Measurements from ENCODE around the gene CSNK1G1. TPM values are rescaled to one million over a fixed set of nuclear protein-coding genes. Genes with fewer than 3 reads are reported as not detected.
"Not testable (repeated sequence)": the region's sequence is repeated elsewhere in the genome, so short reads cannot be mapped to it uniquely, and the experiment has no call there.

CSNK1G1 gene
- total RNA-seq, 8 experiments from 2014 or later, result 12.3 to 30.8 (median 25.4) TPM

DNA sequence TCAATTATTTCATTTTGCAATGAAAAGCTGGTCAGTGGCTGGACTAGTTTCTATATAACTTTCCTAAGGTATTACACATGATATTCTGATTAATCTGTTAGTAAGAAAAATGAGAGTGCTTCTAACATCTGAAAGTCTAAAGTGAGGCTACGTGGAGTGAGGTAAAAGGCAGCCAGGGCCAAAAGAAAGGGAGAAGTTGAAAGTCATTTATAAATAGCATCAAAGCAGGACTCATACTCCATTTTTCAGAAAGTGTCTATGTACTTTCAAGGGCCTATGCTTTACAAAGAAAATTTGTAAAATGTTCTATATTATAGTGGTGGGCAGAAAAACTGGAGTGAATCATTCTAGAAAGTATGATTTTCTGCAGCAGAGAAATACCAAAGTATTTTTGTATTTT is 80.0 kb downstream of the CSNK1G1 start:
- no peak overlapping the region for H3K27ac ChIP-seq
- ATAC-seq (replicated peaks in 6 of 8), result no peak
- no peaks in the 10 kb centered on the region for H3K4me1 ChIP-seq (replicated peaks in 1 of 2)
- in situ Hi-C loops (cut with MboI; ENCODE audit: low pct_unique_long_range_greater_than_20kb in 2 of 9, low sequenced_read_pairs in 9 of 9, unreplicated experiment in 9 of 9), result no loop called here
- H3K4me3 ChIP-seq, result no peak overlapping the region
- 86 to 100% (median 100%) methylated on average over 1 of the region's 1 CpG; no CpG with 5 or more reads in 3 of the 10 experiments for WGBS, 10 experiments

DNA sequence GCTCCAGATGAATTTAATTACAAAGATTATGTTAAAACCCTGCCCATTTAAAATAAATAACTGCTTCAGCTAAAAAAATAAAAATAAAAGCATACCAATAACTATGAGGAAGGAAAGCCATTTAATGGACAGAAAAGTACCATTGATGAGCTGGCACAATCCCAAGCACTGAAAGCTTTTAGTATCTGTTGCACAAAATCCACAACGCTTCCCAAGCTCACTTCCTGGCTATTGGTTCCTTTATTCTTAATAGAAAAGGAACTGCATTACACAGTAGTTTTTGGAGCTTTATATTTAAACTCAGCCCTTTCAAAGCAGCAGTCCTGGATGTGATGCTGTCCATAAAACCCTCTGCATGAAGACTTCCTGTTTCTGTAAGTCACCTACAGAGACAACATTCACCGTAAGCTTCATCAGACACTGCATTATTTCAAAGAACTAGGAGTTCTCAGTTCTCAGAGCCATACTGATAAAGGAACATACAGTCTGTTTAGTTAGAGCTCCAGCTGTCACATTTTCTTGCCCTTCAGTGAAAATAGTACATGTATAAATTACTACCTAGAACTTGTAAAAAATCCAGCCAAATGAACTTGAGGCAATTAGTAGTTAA is 81.5 kb downstream of the CSNK1G1 start:
- H3K27ac ChIP-seq, result no peak overlapping the region

DNA sequence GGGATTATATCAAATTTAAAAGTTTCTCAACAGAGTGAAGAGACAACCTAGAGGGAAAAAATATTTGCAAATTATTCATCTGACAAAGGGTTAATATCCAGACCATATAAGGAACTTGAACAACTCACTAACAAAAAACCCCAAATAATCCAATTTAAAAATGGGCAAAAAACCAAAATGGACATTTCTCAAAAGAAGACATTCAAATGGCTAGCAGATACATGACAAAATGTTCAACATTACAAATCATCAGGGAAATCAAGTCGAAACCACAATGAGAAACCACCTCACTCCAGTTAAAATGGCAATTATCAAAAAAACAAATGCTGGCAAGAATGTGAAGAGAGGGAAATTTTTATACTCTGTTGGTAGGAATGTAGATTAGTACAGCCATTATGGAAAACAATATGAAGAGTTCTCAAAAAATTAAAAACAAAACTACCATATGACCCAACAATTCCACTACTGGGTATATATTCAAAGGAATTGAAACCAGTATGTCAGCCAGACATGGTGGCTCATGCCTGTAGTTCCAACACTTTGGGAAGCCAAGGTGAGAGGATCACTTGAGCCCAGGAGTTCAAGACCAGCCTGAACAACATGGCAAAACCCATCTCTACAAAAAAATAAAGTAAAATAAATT is 88.5 kb downstream of the CSNK1G1 start:
- Histone ChIP-seq H3K4me1 (replicated peaks in 1 of 2) (no peaks in the 10 kb centered on the region), H3K27ac (no peak overlapping the region), H3K4me3 (no peak overlapping the region)
- in situ Hi-C loops (cut with MboI; ENCODE audit: low pct_unique_long_range_greater_than_20kb in 2 of 9, low sequenced_read_pairs in 9 of 9, unreplicated experiment in 9 of 9), result no loop called here
- ATAC-seq (replicated peaks in 6 of 8), result no peak
- 63 to 100% (median 83%) methylated on average over 1 of the region's 1 CpG; no CpG with 5 or more reads in 3 of the 10 experiments for WGBS, 10 experiments

More for the DNA sequence above, 81.5 kb downstream of the CSNK1G1 start:
- Histone ChIP-seq H3K4me3 (no peak overlapping the region), H3K4me1 (replicated peaks in 1 of 2) (no peaks in the 10 kb centered on the region)
- 38 to 100% (median 83%) methylated on average over 1 to 2 of the region's 2 CpGs; no CpG with 5 or more reads in 1 of the 10 experiments for WGBS, 10 experiments
- in situ Hi-C loops (cut with MboI; ENCODE audit: low pct_unique_long_range_greater_than_20kb in 2 of 9, low sequenced_read_pairs in 9 of 9, unreplicated experiment in 9 of 9), result no loop called here
- ATAC-seq (replicated peaks in 6 of 8), result no peak

DNA sequence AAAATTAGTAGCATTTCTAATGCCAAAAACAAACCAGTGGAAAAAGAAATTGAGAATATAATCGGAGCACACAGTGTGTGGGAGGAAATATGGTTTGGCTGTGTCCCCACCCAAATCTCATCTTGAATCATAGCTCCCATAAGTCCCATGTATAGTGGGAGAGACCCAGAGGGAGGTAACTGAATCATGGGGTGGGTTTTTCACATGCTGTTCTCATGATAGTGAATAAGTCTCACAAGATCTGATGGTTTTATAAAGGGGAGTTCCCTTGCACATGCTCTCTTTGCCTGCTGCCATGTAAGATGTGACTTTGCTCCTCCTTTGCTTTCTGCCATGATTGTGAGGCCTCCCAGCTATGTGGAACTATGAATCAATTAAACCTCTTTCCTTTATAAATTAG is 90.8 kb downstream of the CSNK1G1 start:
- WGBS, 10 experiments, result 0 to 100% (median 94%) methylated on average over 1 of the region's 1 CpG; no CpG with 5 or more reads in 4 of the 10 experiments
- ATAC-seq (replicated peaks in 6 of 8), result peak in 1 of 8 experiments; percentile 78
- H3K4me1 ChIP-seq (replicated peaks in 1 of 2); H3K4me3 ChIP-seq; H3K27ac ChIP-seq; in situ Hi-C loops (cut with MboI; ENCODE audit: low pct_unique_long_range_greater_than_20kb in 2 of 9, low sequenced_read_pairs in 9 of 9, unreplicated experiment in 9 of 9): not testable (repeated sequence)

DNA sequence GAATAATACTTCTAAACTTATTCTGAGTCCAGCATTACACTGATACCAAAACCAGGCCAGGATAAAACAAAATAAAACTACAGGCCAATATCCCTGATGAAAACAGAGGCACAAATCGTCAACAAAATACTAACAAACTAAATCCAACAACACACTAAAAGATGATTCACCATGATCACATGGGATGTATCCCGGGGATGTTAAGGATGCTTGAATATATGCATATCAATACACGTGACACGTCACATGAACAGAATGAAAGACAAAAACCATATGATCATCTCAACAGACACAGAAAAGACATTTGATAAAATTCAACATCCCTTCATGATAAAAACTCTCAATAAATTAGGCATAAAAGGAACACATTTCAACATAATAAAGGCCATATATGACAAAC is 91.5 kb downstream of the CSNK1G1 start:
- peak in 2 of 8 experiments; percentile 60 to 66 for ATAC-seq (replicated peaks in 6 of 8)
- H3K27ac ChIP-seq, result no peak overlapping the region
- WGBS, 10 experiments, result 51 to 100% (median 87%) methylated on average over 1 to 4 of the region's 4 CpGs; no CpG with 5 or more reads in 1 of the 10 experiments
- H3K4me1 ChIP-seq (replicated peaks in 1 of 2), result no peaks in the 10 kb centered on the region
- H3K4me3 ChIP-seq, result no peak overlapping the region
- in situ Hi-C loops (cut with MboI; ENCODE audit: low pct_unique_long_range_greater_than_20kb in 2 of 9, low sequenced_read_pairs in 9 of 9, unreplicated experiment in 9 of 9), result no loop called here

DNA sequence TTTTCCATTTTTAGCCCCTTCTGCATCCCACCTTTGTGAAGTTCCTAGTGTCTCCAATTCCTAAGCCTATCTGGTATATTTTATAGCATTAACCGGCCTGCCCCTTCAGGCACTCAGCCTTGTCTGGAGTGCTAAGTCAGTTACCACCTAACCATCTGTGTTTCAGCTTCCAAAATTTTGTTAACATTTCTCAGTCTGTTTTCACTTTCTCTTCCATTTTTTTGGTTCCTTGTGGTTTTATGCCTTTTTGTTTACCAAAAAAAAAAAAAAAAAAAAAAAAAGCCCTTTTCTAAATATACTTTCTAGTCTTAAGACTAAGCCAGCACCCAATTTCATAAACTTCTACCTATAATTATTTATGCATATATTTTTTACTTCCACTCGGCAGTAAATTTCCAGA is 92.4 kb downstream of the CSNK1G1 start:
- in situ Hi-C loops (cut with MboI; ENCODE audit: low pct_unique_long_range_greater_than_20kb in 2 of 9, low sequenced_read_pairs in 9 of 9, unreplicated experiment in 9 of 9), result no loop called here
- H3K4me3 ChIP-seq, result no peak overlapping the region
- WGBS, 10 experiments, result 55 to 100% (median 100%) methylated on average over 1 to 2 of the region's 2 CpGs
- H3K4me1 ChIP-seq (replicated peaks in 1 of 2), result no peaks in the 10 kb centered on the region
- no peak for ATAC-seq (replicated peaks in 6 of 8)
- no peak overlapping the region for H3K27ac ChIP-seq

DNA sequence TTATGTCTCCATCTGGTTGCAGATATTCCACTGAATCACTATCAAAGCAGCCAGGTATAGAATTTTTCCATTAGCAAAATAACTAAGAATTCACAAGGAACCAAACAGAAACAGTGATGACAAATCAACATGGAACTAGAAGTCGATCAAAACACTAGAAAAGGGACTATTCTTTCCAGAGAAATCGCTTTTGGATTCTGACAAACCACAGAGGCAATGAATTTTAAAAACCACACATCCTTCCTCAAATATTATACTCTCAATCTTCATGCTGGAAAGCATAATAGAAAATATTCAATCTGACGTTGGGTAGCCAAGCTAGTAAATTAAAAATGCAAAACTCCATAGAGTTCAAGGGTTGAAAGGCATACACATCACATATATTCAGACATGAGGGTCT is 99.9 kb downstream of the CSNK1G1 start:
- Histone ChIP-seq H3K4me1 (replicated peaks in 1 of 2) (no peaks in the 10 kb centered on the region), H3K4me3 (no peak overlapping the region), H3K27ac (no peak overlapping the region)
- no peak for ATAC-seq (replicated peaks in 6 of 8)
- in situ Hi-C loops (cut with MboI; ENCODE audit: low pct_unique_long_range_greater_than_20kb in 2 of 9, low sequenced_read_pairs in 9 of 9, unreplicated experiment in 9 of 9), result no loop called here
- WGBS, 10 experiments, result 57 to 100% (median 88%) methylated on average over 1 to 3 of the region's 3 CpGs

DNA sequence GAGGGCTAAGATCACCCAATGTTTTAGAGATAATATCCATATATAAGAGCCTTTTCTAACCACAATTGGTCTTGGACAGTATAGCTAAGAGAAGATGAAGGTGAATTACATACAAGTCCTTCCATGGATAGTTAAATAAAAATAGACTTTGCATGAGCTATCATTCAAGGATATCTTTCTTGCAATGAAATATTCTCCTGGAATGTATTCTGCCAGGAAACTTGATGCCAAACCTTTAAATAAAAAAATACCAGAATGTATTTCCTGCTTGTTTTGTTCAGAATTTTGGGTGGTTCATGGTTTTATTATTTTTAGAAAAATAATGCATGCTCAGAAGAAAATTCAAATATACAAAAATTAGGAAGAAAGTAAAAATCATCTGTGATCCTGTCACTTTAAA is 104.3 kb downstream of the CSNK1G1 start:
- Histone ChIP-seq H3K27ac (no peak overlapping the region), H3K4me1 (replicated peaks in 1 of 2) (peaks cover 7 to 11% of the 10 kb centered on the region in 2 donors), H3K4me3 (no peak overlapping the region)
- ATAC-seq (replicated peaks in 6 of 8), result no peak
- in situ Hi-C loops (cut with MboI; ENCODE audit: low pct_unique_long_range_greater_than_20kb in 2 of 9, low sequenced_read_pairs in 9 of 9, unreplicated experiment in 9 of 9), result no loop called here

DNA sequence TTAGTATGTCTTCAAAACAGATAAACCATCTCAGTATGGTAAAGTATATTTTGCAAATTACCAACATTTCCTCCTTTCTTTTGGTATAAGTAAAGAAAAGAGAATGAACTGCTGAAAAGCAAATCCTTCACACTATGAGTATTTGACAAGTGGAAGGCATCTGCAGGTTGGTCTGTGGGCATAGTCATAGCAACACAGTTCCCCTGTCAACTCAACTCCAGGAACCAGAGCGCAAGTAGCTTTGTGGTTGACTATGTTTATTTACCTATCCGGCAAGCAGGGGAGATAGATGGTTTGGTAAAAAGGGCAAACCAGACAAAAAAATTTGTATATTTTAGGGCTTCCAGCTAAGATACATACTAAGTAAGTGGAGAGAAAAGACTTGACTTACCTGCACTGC is 104.9 kb downstream of the CSNK1G1 start:
- 80 to 100% (median 96%) methylated on average over 1 to 2 of the region's 2 CpGs; no CpG with 5 or more reads in 2 of the 10 experiments for WGBS, 10 experiments
- Histone ChIP-seq H3K4me1 (replicated peaks in 1 of 2) (peaks cover 7 to 12% of the 10 kb centered on the region in 2 donors), H3K4me3 (no peak overlapping the region), H3K27ac (no peak overlapping the region)
- in situ Hi-C loops (cut with MboI; ENCODE audit: low pct_unique_long_range_greater_than_20kb in 2 of 9, low sequenced_read_pairs in 9 of 9, unreplicated experiment in 9 of 9), result no loop called here
- ATAC-seq (replicated peaks in 6 of 8), result peak in 1 of 8 experiments; percentile 43

DNA sequence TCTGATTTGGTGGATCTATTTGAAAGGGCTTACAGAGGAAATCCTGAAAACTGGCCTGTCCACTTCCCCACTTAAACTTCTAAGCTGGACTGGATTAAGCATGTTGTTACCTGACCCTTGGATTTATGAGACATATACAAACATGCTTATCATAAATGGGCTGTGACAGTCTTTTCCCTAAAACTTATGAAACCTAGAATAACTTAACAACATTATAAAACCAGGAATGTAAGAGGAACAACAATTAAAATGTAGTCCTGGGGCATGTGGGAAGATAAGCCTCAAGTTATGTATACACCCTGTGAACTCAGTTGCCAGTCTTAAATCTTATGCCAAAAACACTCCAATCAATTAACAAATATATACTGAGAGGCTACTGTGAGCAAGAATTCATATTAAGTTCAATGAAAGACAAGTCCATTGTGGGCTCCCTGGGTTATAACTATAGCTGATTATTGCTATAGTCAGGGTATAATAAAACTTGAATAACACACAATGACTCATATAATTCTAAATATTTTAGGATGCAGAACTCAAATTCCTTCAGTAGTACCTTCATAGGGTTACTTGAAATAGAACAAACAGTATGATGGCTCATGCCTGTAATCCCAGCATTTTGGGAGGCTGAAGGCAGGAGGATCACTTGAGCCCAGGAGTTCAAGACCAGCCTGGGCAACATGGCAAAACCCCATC is 105.9 kb downstream of the CSNK1G1 start:
- in situ Hi-C loops (cut with MboI; ENCODE audit: low pct_unique_long_range_greater_than_20kb in 2 of 9, low sequenced_read_pairs in 9 of 9, unreplicated experiment in 9 of 9), result no loop called here
- no peak for ATAC-seq (replicated peaks in 6 of 8)
- no peak overlapping the region for H3K27ac ChIP-seq
- peaks cover 7 to 12% of the 10 kb centered on the region in 2 donors for H3K4me1 ChIP-seq (replicated peaks in 1 of 2)
- H3K4me3 ChIP-seq, result no peak overlapping the region

DNA sequence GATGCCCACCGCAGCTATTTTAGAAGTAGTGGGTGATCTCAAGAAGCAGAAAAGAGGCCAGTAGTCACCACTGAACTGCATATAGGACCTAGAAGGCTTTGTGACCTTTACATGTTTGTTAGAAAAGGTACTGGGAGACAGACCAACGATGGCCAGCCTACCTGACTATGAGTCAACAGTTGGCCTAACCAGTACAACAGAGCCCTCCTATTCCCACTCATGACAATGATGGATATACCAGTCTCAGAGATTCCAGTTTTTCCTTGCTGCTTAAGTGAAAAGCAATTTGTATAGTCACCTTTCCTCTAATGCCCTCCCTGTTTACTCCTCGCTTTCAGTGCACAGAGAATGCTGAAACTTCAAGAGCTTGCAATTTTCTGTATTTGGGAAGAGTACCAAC is 106.6 kb downstream of the CSNK1G1 start:
- 70 to 100% (median 94%) methylated on average over 1 to 3 of the region's 3 CpGs; no CpG with 5 or more reads in 2 of the 10 experiments for WGBS, 10 experiments
- peaks cover 7 to 12% of the 10 kb centered on the region in 2 donors for H3K4me1 ChIP-seq (replicated peaks in 1 of 2)
- H3K4me3 ChIP-seq, result no peak overlapping the region
- in situ Hi-C loops (cut with MboI; ENCODE audit: low pct_unique_long_range_greater_than_20kb in 2 of 9, low sequenced_read_pairs in 9 of 9, unreplicated experiment in 9 of 9), result no loop called here
- H3K27ac ChIP-seq, result no peak overlapping the region
- ATAC-seq (replicated peaks in 6 of 8), result no peak

DNA sequence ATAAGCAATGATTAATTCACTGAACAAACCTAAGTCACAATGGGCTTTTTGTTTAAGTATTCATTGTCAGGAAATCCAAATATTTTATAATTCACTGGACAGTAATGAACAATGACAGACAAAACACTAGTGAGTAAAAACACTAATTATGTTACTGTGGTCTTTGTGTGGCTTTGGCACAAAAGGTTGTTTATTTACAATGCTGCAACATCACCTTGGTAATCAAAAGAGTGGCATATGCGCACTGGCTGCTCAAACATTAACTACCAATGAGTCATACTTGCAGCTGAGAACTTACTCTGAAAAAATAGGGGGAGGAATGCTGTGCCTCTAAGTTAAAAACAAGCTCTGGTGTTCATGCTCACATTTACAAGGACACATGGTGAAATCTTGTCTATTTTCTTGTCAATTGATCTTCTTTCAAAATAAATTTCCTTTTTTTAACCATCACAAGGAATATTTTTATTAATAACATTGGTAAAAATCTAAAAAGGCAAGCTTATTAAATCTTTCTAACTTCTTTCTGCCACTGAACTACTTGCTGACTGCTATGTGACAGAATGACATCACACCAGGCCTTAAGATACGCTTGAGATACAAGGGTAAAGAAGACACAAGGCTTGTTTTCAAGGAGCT is 107.9 kb downstream of the CSNK1G1 start:
- in situ Hi-C loops (cut with MboI; ENCODE audit: low pct_unique_long_range_greater_than_20kb in 2 of 9, low sequenced_read_pairs in 9 of 9, unreplicated experiment in 9 of 9), result no loop called here
- Histone ChIP-seq H3K4me3 (no peak overlapping the region), H3K27ac (peak overlapping the region in 1 of 2 donors; percentile 50), H3K4me1 (replicated peaks in 1 of 2) (peaks cover 7 to 12% of the 10 kb centered on the region in 2 donors)
- 0 to 89% (median 53%) methylated on average over 1 to 2 of the region's 2 CpGs for WGBS, 10 experiments
- peak; percentile 27 to 89 (median 53) for ATAC-seq (replicated peaks in 6 of 8)

DNA sequence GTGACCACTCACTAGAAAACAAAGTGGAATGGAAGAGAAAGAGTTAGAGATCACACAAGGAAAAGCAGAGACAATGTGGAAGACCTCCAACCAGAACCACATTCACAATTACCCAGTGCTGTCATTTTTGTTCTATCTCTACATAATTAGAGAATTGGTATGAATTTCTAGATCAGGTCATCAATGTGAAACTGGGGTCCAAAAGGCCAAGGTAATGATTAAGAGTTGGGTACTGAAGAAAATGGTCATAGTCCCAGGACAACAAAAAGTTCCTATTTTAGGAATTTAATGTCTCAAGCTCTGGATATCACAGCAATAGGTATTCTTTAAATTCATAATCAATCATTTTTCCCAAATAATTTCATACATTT is 108.5 kb downstream of the CSNK1G1 start:
- Histone ChIP-seq H3K4me3 (no peak overlapping the region), H3K27ac (peak overlapping the region in 1 of 2 donors; percentile 50)
- in situ Hi-C loops (cut with MboI; ENCODE audit: low pct_unique_long_range_greater_than_20kb in 2 of 9, low sequenced_read_pairs in 9 of 9, unreplicated experiment in 9 of 9), result no loop called here

More for the DNA sequence above, 108.5 kb downstream of the CSNK1G1 start:
- H3K4me1 ChIP-seq (replicated peaks in 1 of 2), result peaks cover 7 to 12% of the 10 kb centered on the region in 2 donors
- ATAC-seq (replicated peaks in 6 of 8), result no peak
